Heart right ventricle (tissue), 16 donors: ENCODE results near the gene SPOCK2. TPM values are rescaled to one million over a fixed set of nuclear protein-coding genes. Genes with fewer than 3 reads are reported as not detected.
"Not testable (repeated sequence)": the region's sequence is repeated elsewhere in the genome, so short reads cannot be mapped to it uniquely, and the experiment has no call there.

Experiments used
- ATAC-seq, 8 donors: fragments of 200-7000 bp; cut with Tn5 transposase; one replicate each; pipeline ENCODE4 v1.9.1; 2020; ENCODE audit warnings: mild to moderate bottlenecking in 8 of 8, moderate library complexity in 8 of 8, moderate number of reproducible peaks in 1 of 8
- DNase-seq, 2 donors: peaks; one replicate each; pipeline ENCODE4 v3.0.0-alpha.2; 2020
- H3K27ac ChIP-seq, 10 donors: fragments of 200-600 bp; sonication (generic) in 2 of 10; one replicate each; pipeline versions ENCODE4 v1.5.0 to v1.8.0; 2020 to 2022; ENCODE audit warnings: mild to moderate bottlenecking in 3 of 10
- H3K27me3 ChIP-seq, 7 donors: fragments of 200-600 bp; one replicate each; pipeline ENCODE4 v1.8.0; 2021 to 2022; ENCODE audit warnings: mild to moderate bottlenecking in 2 of 7
- H3K36me3 ChIP-seq, 9 donors: fragments of 200-600 bp; sonication (generic) in 1 of 9; one replicate each; pipeline versions ENCODE4 v1.5.0 to v1.8.0; 2020 to 2022; ENCODE audit warnings: mild to moderate bottlenecking in 2 of 9
- H3K4me1 ChIP-seq, 9 donors: fragments of 200-600 bp; sonication (generic) in 1 of 9; one replicate each; pipeline versions ENCODE4 v1.5.0 to v1.8.0; 2020 to 2022; ENCODE audit warnings: mild to moderate bottlenecking in 4 of 9
- H3K4me3 ChIP-seq, 10 donors: fragments of 200-600 bp; sonication (generic) in 2 of 10; one replicate each; pipeline versions ENCODE4 v1.5.0 to v1.8.0; 2020 to 2022; ENCODE audit warnings: mild to moderate bottlenecking in 7 of 10, moderate library complexity in 2 of 10
- H3K9me3 ChIP-seq, 11 donors: fragments of 200-600 bp in 10 of 11; sonication (generic) in 2 of 11; one replicate each; pipeline versions ENCODE4 v1.5.0 to v1.8.0; 2013 to 2022; ENCODE audit warnings: mild to moderate bottlenecking in 2 of 11, control low read depth in 1 of 11, moderate library complexity in 1 of 11
- CTCF ChIP-seq, 9 donors: fragments of 200-600 bp; sonication (generic) in 2 of 9; IDR thresholded peaks; one replicate each; pipeline versions ENCODE4 v1.5.0 to v1.8.0; 2021 to 2022; ENCODE audit warnings: antibody characterized with exemption in 9 of 9, mild to moderate bottlenecking in 5 of 9, moderate library complexity in 1 of 9
- WGBS, 2 donors: extraction: QIAGEN DNeasy Blood & Tissue Kit; methylation state at CpG; one replicate each; pipeline ENCODE4 v1.1.7; 2013; ENCODE audit warnings: inconsistent platforms in 1 of 2; 5-methylcytosine and 5-hydroxymethylcytosine counted together
- intact Hi-C, 10 donors: fragments of 100-400 bp; cut with DNase I; formaldehyde crosslinking; loops; one replicate each; pipeline versions ENCODE4 v1.11.1 to v1.14.2; 2022
- polyA plus RNA-seq, 2 donors: library from polyadenylated mRNA; stranded (reverse); fragments of 200-250 nt; gene quantifications; one replicate each; pipeline ENCODE4 v1.2.3, GENCODE V29; 2013
- total RNA-seq, 10 donors: library from RNA; stranded (reverse); fragmentation: NEBNext Ultra II Directional in 3 of 10; extraction: Animal tissue kit (Norgen Biotek cat#: 25700) in 3 of 10; gene quantifications; one replicate each; pipeline versions ENCODE4 v1.2.1 to v1.2.4, GENCODE V29; 2021 to 2023
- donor health status: Arrhythmogenic right ventricular cardiomyopathy.
- donor health status: ischemic (EF 13 %, LVEDD 7.1; RV severe dilation, severe dysfunction).
- donor health status: healthy with polysubstance abuse.
- donor health status: DM: no; HTN: yes; CAD: no.
- donor health status: DM: no; HTN: no; CAD: no.
- donor health status: ischemic (EF 25% LVEDD 6.9; RV normal size, moderate dysfunction).
- donor health status: ischemic (EF 25% LVEDD 5.7; RV mildly dilated, moderate dysfunction).
- donor health status: healthy.
- donor health status: DM: yes; HTN: yes; CAD: no.
- donor health status: Ischemic cardiomyopathy.
- donor health status: ischemic (EF 35%, LVEDD 5.7; RV mildly dilated, moderate dysfunction).
- donor health status: nonischemic (EF 11% LVEDD 7.7; RV severe dilation, severe dysfunction).
- donor health status: DM: yes; HTN: yes; CAD: no.
- donor health status: PGD.
- donor health status: ischemic (EF 29% LVEDD 5.4; RV normal size, mild dysfunction).
- donor health status: nonischemic (EF 23%, LVEDD 6.1; RV moderate dilation, normal function).

SPOCK2 gene
- total and polyA plus RNA-seq, 12 donors, result 3.5 to 13.4 (median 6.9) TPM

DNA sequence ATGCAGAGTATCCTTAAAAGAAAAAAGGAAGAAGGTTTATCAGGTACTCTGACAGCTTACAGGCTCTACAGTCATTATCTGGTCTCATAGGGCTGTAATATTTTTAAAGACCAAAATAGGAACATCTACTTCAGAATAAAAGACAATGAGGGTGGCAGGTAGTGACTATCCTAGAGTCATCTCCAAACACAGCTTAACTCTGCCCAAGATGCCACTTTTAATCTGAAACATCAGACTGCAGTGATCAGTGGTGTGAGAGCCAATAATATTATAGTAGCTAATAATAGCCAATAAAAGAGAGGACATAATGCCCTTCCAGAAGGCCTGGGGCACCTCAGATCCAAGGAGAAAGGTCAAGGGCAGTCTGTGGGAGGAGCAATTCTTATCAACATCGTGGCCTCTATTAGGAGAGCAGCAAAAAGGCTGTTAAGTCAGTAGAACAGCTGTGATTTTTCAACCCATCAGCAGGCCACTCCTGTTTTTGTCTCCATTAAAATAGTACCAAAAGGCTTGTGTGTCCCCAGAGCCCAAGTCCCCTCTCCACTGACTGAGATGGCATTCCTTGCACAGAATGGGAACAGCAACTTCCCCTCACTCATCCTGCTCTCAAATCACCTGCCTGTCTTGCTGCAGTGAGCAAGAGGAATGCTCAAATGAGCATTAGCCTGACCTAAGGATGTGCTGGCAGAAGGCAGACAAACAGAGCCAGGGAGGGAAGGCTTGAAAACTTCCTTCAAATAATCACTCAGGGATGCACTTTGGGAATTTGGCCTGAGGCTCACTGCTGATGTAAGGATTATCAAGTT is 20.7 kb upstream of the SPOCK2 start:
- TF ChIP-seq CTCF (IDR thresholded peaks at IDR 0.05), result no peak
- Histone ChIP-seq H3K9me3 (no peaks in the 10 kb centered on the region), H3K4me1 (peaks cover 7 to 58% (median 33%) of the 10 kb centered on the region in 9 donors), H3K27me3 (no peaks in the 10 kb centered on the region), H3K27ac (peak overlapping the region in 9 of 10 donors; percentile 51 to 81 (median 74)), H3K36me3 (no peaks in the 10 kb centered on the region), H3K4me3 (no peak overlapping the region)
- 11 to 23% methylated on average over 1 of the region's 1 CpG for WGBS, 2 donors
- peak in 1 of 8 donors; percentile 28 for ATAC-seq
- intact Hi-C loops, result loop anchor here in 1 of 10 donors (5.0 kb wide), 1 partner anchor 57 kb away; no protein-coding TSS in a partner anchor
- DNase-seq, result no peak

- Histone ChIP-seq H3K4me1 (peaks cover 7 to 59% (median 33%) of the 10 kb centered on the region in 9 donors), H3K27ac (peak overlapping the region in 9 of 10 donors; percentile 1 to 81 (median 60))
- not testable (repeated sequence) for H3K27me3 ChIP-seq, H3K4me3 ChIP-seq, H3K36me3 ChIP-seq, ATAC-seq, DNase-seq, H3K9me3 ChIP-seq
- WGBS, 2 donors, result 96 to 100% methylated on average over 3 of the region's 3 CpGs
- intact Hi-C loops, result loop anchor here in 1 of 10 donors (5.0 kb wide), 1 partner anchor 56 kb away; no protein-coding TSS in a partner anchor
These were observed 19.6 kb upstream of the SPOCK2 start for GRCh38 chr10:72108004-72108370.

DNA sequence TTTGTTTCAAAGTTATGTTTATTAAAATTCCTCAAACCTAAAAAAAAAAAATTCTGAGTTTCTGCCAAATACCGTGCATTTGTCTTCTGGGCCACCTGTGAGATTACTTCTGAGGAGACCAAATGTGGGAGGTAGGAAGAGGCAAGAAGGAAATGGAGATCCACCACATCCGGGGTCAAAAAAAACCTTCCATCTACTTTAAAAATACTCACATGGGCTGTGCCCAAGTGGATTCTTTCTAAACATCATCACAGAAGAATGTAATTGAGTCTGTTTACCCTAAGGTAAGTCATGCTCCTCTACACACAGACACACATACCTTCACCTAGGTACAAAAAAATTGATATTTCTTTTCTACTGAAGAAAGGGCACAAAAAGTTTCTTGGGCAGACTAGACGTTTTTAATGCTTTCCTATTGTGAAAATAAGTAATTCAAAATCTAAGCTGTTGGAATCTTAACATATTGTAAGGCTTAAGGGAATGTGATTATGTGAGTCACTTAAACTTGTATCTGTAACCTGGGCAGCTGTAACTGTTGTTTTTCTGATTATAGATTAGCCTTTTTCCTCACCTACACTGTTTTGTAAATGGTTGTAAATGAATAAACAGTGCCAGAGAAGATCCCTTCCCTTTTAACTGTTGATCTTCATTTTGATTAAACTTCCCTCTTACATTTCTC is 19.1 kb upstream of the SPOCK2 start:
- H3K4me3 ChIP-seq, result no peak overlapping the region
- intact Hi-C loops, result loop anchor here in 1 of 10 donors (5.0 kb wide), 1 partner anchor 55 kb away; no protein-coding TSS in a partner anchor

GRCh38 chr10:72106896-72107295 is 18.5 kb upstream of the SPOCK2 start:
- peaks cover 0 to 11% (median 10%) of the 10 kb centered on the region in 9 donors for H3K36me3 ChIP-seq
- peak overlapping the region in 6 of 10 donors; percentile 15 to 73 (median 38) for H3K27ac ChIP-seq
- intact Hi-C loops, result loop anchor here in 1 of 10 donors (5.0 kb wide), 1 partner anchor 55 kb away; no protein-coding TSS in a partner anchor
- 89 to 91% methylated on average over 2 of the region's 2 CpGs for WGBS, 2 donors
- H3K9me3 ChIP-seq, result no peaks in the 10 kb centered on the region
- H3K4me1 ChIP-seq, result peaks cover 7 to 59% (median 33%) of the 10 kb centered on the region in 9 donors
- ATAC-seq (no peak), DNase-seq (no peak)
- no peak overlapping the region for H3K4me3 ChIP-seq
- no peaks in the 10 kb centered on the region for H3K27me3 ChIP-seq
- no peak for TF ChIP-seq CTCF (IDR thresholded peaks at IDR 0.05)

More for the DNA sequence above, 19.1 kb upstream of the SPOCK2 start:
- Histone ChIP-seq H3K36me3 (peaks cover 0 to 5% (median 4%) of the 10 kb centered on the region in 9 donors), H3K27me3 (no peaks in the 10 kb centered on the region), H3K9me3 (no peaks in the 10 kb centered on the region), H3K4me1 (peaks cover 7 to 59% (median 33%) of the 10 kb centered on the region in 9 donors), H3K27ac (peak overlapping the region in 5 of 10 donors; percentile 22 to 81 (median 33))
- TF ChIP-seq CTCF (IDR thresholded peaks at IDR 0.05), result no peak
- 55 to 58% methylated on average over 3 of the region's 3 CpGs for WGBS, 2 donors
- no peak for DNase-seq
- ATAC-seq, result no peak
